ENCODE measurements around the gene ST3GAL6. TPM values are rescaled to one million over a fixed set of nuclear protein-coding genes. Genes with fewer than 3 reads are reported as not detected.

Gene ST3GAL6
- total and polyA plus RNA-seq, 2 donors (not counting 3 experiments of a cell fraction or from before 2014, with no cell fraction given): 13.2 to 35.9 TPM

DNA sequence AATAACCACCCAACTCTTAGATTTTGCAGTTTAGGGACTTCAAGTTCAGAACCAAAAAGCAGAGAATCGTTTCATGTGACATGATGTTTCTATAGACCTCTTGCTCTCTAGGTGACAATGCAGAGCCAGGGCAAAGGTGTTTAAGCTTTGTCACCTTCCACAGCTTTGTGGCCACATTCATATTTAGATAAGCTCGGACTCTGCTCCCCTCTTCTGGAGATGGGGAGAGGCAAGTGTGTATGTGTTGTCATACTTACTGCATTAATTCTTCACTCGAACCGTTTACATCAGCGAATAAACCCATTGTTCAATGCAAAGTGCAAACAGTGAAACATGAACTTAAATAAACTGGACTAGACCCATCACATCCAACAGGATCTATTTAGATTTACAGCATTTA is 33.2 kb downstream of the ST3GAL6 start:
- Histone ChIP-seq H3K4me3 (replicated peaks in 1 of 3; ENCODE audit: insufficient read depth in 1 of 3, low read depth in 1 of 3, low read length in 3 of 3) (no peak overlapping the region), H3K27me3 (ENCODE audit: control insufficient read depth in 2 of 2, insufficient read depth in 2 of 2, low read length in 2 of 2) (no peaks in the 10 kb centered on the region), H3K9me3 (replicated peaks; ENCODE audit: control insufficient read depth, insufficient read depth, low read length) (no peaks in the 10 kb centered on the region), H3K79me2 (ENCODE audit: control insufficient read depth, insufficient read depth, low read length) (no peaks in the 10 kb centered on the region), H4K20me1 (replicated peaks; ENCODE audit: control insufficient read depth, extremely low read depth, insufficient read depth, low read length) (no peaks in the 10 kb centered on the region), H3K9ac (replicated peaks; ENCODE audit: extremely low read depth, insufficient read depth, low read length) (no peak overlapping the region), H3K4me2 (ENCODE audit: insufficient read depth, low read length) (no peak overlapping the region), H3K4me1 (ENCODE audit: control insufficient read depth, extremely low read depth, insufficient read depth, low read length) (peaks cover 8% of the 10 kb centered on the region), H3K36me3 (ENCODE audit: control insufficient read depth in 2 of 2, extremely low read depth in 1 of 2, insufficient read depth in 2 of 2, low read length in 2 of 2) (peaks cover 6 to 16% of the 10 kb centered on the region in 2 experiments), H3K27ac (ENCODE audit: insufficient read depth, low read depth, low read length) (no peak overlapping the region), H3K9me1 (replicated peaks; ENCODE audit: control insufficient read depth, extremely low read depth, insufficient read depth, low read length) (no peaks in the 10 kb centered on the region), H2AFZ (ENCODE audit: low read depth, low read length) (no peak overlapping the region)
- TF ChIP-seq POLR2AphosphoS5 (IDR thresholded peaks at IDR 0.05; ENCODE audit: insufficient read depth, low read depth, low read length) (no peak), FOS (IDR thresholded peaks at IDR 0.05; ENCODE audit: borderline replicate concordance, insufficient read depth, low read length) (no peak), JUN (IDR thresholded peaks at IDR 0.05; ENCODE audit: borderline replicate concordance, insufficient read depth, insufficient read length, low read depth) (no peak), GATA2 (IDR thresholded peaks at IDR 0.05; ENCODE audit: insufficient read depth, insufficient read length, low read depth, low read length) (no peak), POLR2A (IDR thresholded peaks at IDR 0.05; ENCODE audit: low read depth, low read length) (no peak), MYC (IDR thresholded peaks at IDR 0.05; ENCODE audit: low read depth, low read length) (no peak), EZH2 (IDR thresholded peaks at IDR 0.05; ENCODE audit: borderline replicate concordance, low read depth, low read length, severe bottlenecking) (no peak)
- TF ChIP-seq, protein P1, sequence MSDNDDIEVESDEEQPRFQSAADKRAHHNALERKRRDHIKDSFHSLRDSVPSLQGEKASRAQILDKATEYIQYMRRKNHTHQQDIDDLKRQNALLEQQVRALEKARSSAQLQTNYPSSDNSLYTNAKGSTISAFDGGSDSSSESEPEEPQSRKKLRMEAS (IDR thresholded peaks at IDR 0.05; ENCODE audit: insufficient read depth, insufficient read length): no peak
- TF ChIP-seq, protein P2, sequence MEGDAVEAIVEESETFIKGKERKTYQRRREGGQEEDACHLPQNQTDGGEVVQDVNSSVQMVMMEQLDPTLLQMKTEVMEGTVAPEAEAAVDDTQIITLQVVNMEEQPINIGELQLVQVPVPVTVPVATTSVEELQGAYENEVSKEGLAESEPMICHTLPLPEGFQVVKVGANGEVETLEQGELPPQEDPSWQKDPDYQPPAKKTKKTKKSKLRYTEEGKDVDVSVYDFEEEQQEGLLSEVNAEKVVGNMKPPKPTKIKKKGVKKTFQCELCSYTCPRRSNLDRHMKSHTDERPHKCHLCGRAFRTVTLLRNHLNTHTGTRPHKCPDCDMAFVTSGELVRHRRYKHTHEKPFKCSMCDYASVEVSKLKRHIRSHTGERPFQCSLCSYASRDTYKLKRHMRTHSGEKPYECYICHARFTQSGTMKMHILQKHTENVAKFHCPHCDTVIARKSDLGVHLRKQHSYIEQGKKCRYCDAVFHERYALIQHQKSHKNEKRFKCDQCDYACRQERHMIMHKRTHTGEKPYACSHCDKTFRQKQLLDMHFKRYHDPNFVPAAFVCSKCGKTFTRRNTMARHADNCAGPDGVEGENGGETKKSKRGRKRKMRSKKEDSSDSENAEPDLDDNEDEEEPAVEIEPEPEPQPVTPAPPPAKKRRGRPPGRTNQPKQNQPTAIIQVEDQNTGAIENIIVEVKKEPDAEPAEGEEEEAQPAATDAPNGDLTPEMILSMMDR (IDR thresholded peaks at IDR 0.05; ENCODE audit: extremely low read depth in 1 of 2, insufficient read depth in 1 of 2, low read depth in 1 of 2, low read length in 2 of 2): no peak
- POLR2A ChIA-PET: no interaction called here
- CTCF ChIA-PET: interaction anchor here (1.1 to 7.2 kb wide), 2 partner anchors 194 to 199 kb away, joined by 3 to 63 read pairs; no protein-coding TSS in a partner anchor
- no peak for FAIRE-seq
- intact Hi-C loops (cut with micrococcal nuclease): no loop called here
- BruUV-seq (replicated peaks): no TSS peak
- dilution Hi-C loops (cut with MboI; ENCODE audit: extremely low pct_ligation_motif_present, low sequenced_read_pairs): no loop called here
- no peak for DNase-seq (ENCODE audit: low read depth, low spot score)

Measured in endothelial cell of umbilical vein (primary cell).